ENCODE measurements around the gene VPS45. TPM values are rescaled to one million over a fixed set of nuclear protein-coding genes. Genes with fewer than 3 reads are reported as not detected.
A peak's percentile ranks its signal among the peaks of the same experiment; 100 is the strongest.

The VPS45 gene
- total RNA-seq, 1 experiment from 2014 or later = 47.8 TPM

GRCh38 chr1:150162862-150163706 is 95.5 kb downstream of the VPS45 start:
- H3K9ac ChIP-seq (ENCODE audit: low read length) = no peak overlapping the region
- H3K79me2 ChIP-seq (ENCODE audit: low read length) = no peaks in the 10 kb centered on the region
- H3K27ac ChIP-seq (ENCODE audit: low read length) = no peak overlapping the region
- no peaks in the 10 kb centered on the region for H3F3A ChIP-seq (ENCODE audit: low read length, unreplicated experiment)
- TF ChIP-seq EZH2 (IDR thresholded peaks at IDR 0.05; ENCODE audit: low read length, unreplicated experiment) = no peak
- TF ChIP-seq CTCF (conservative IDR thresholded peaks at IDR 0.05; ENCODE audit: low read depth, low read length) = no peak
- H3K36me3 ChIP-seq (ENCODE audit: low read depth, low read length) = no peaks in the 10 kb centered on the region
- intact Hi-C loops (cut with micrococcal nuclease) = no loop called here
- no peak overlapping the region for H2AFZ ChIP-seq (ENCODE audit: low read length)
- H3K27me3 ChIP-seq (ENCODE audit: low read length) = no peaks in the 10 kb centered on the region
- DNase-seq = peak; percentile 50
- BruUV-seq (replicated peaks) = no TSS peak
- H3K4me1 ChIP-seq (ENCODE audit: insufficient read depth, low read length) = no peaks in the 10 kb centered on the region
- ATAC-seq = 0 out of 2 replicates have a peak, but pooled peaks have one; percentile 12
- H4K20me1 ChIP-seq (ENCODE audit: low read length) = no peaks in the 10 kb centered on the region
- H3K9me2 ChIP-seq (replicated peaks; ENCODE audit: low read length) = no peaks in the 10 kb centered on the region
- no peak overlapping the region for H3K4me2 ChIP-seq (ENCODE audit: low read length)
- POLR2A ChIA-PET (ENCODE audit: unreplicated experiment) = interaction anchor here (0.6 kb wide), 1 partner anchor 902 kb away, joined by 5 read pairs; no protein-coding TSS in a partner anchor
- CTCF ChIA-PET = no interaction called here
- no peaks in the 10 kb centered on the region for H3K9me3 ChIP-seq (ENCODE audit: low read length)
- H3K4me3 ChIP-seq (ENCODE audit: low read length) = no peak overlapping the region

- intact Hi-C loops (cut with micrococcal nuclease) = no loop called here
- TF ChIP-seq EZH2 (IDR thresholded peaks at IDR 0.05; ENCODE audit: low read length, unreplicated experiment) = no peak
- no peak for TF ChIP-seq EZH2phosphoT487 (IDR thresholded peaks at IDR 0.05; ENCODE audit: borderline replicate concordance, low read length)
- TF ChIP-seq CTCF (conservative IDR thresholded peaks at IDR 0.05; ENCODE audit: low read depth, low read length) = no peak
- CTCF ChIA-PET = no interaction called here
These were observed 96.6 kb downstream of the VPS45 start for GRCh38 chr1:150164224-150164623.

GRCh38 chr1:150164779-150165178 is 97.2 kb downstream of the VPS45 start:
- no peaks in the 10 kb centered on the region for H3F3A ChIP-seq (ENCODE audit: low read length, unreplicated experiment)
- H3K79me2 ChIP-seq (ENCODE audit: low read length) = no peaks in the 10 kb centered on the region
- no peaks in the 10 kb centered on the region for H3K27me3 ChIP-seq (ENCODE audit: low read length)
- H3K4me3 ChIP-seq (ENCODE audit: low read length) = no peak overlapping the region
- no peak overlapping the region for H2AFZ ChIP-seq (ENCODE audit: low read length)
- H3K9me2 ChIP-seq (replicated peaks; ENCODE audit: low read length) = no peaks in the 10 kb centered on the region
- POLR2A ChIA-PET (ENCODE audit: unreplicated experiment) = no interaction called here
- H4K20me1 ChIP-seq (ENCODE audit: low read length) = no peaks in the 10 kb centered on the region
- ATAC-seq = no peak
- no peak overlapping the region for H3K4me2 ChIP-seq (ENCODE audit: low read length)
- no peaks in the 10 kb centered on the region for H3K36me3 ChIP-seq (ENCODE audit: low read depth, low read length)
- DNase-seq = no peak
- intact Hi-C loops (cut with micrococcal nuclease) = no loop called here
- CTCF ChIA-PET = interaction anchor here (0.7 kb wide), 1 partner anchor 100 kb away, joined by 3 read pairs; no protein-coding TSS in a partner anchor
- H3K9ac ChIP-seq (ENCODE audit: low read length) = no peak overlapping the region
- no peaks in the 10 kb centered on the region for H3K9me3 ChIP-seq (ENCODE audit: low read length)
- no peak overlapping the region for H3K27ac ChIP-seq (ENCODE audit: low read length)
- TF ChIP-seq EZH2 (IDR thresholded peaks at IDR 0.05; ENCODE audit: low read length, unreplicated experiment) = no peak
- TF ChIP-seq CTCF (conservative IDR thresholded peaks at IDR 0.05; ENCODE audit: low read depth, low read length) = no peak
- no peak for TF ChIP-seq EZH2phosphoT487 (IDR thresholded peaks at IDR 0.05; ENCODE audit: borderline replicate concordance, low read length)
- H3K4me1 ChIP-seq (ENCODE audit: insufficient read depth, low read length) = no peaks in the 10 kb centered on the region
- no TSS peak for BruUV-seq (replicated peaks)

More at GRCh38 chr1:150164224-150164623, 96.6 kb downstream of the VPS45 start:
- DNase-seq (no peak), ATAC-seq (no peak)
- Histone ChIP-seq H3K27ac (ENCODE audit: low read length) (no peak overlapping the region), H4K20me1 (ENCODE audit: low read length) (no peaks in the 10 kb centered on the region), H3K4me1 (ENCODE audit: insufficient read depth, low read length) (no peaks in the 10 kb centered on the region), H3K79me2 (ENCODE audit: low read length) (no peaks in the 10 kb centered on the region), H2AFZ (ENCODE audit: low read length) (no peak overlapping the region), H3K9ac (ENCODE audit: low read length) (no peak overlapping the region), H3K4me3 (ENCODE audit: low read length) (no peak overlapping the region), H3K9me2 (replicated peaks; ENCODE audit: low read length) (no peaks in the 10 kb centered on the region), H3K36me3 (ENCODE audit: low read depth, low read length) (no peaks in the 10 kb centered on the region), H3K27me3 (ENCODE audit: low read length) (no peaks in the 10 kb centered on the region), H3K9me3 (ENCODE audit: low read length) (no peaks in the 10 kb centered on the region), H3F3A (ENCODE audit: low read length, unreplicated experiment) (no peaks in the 10 kb centered on the region), H3K4me2 (ENCODE audit: low read length) (no peak overlapping the region)
- BruUV-seq (replicated peaks) = no TSS peak
- POLR2A ChIA-PET (ENCODE audit: unreplicated experiment) = no interaction called here

Data from PC-3 (cell line).